IMR-90 (cell line): ENCODE data around the gene MCAM. TPM values are rescaled to one million over a fixed set of nuclear protein-coding genes. Genes with fewer than 3 reads are reported as not detected.

ENCODE experiments used
- ATAC-seq: fragments of 200-7000 bp; cut with Tn5 transposase; 2 replicates; pipeline ENCODE4 v1.9.1; 2020; ENCODE audit warnings: low read depth, mild to moderate bottlenecking, moderate library complexity
- BruUV-seq: library from RNA; stranded (reverse); fragments of 400-500 nt; replicated peaks from 2 replicates; lab custom pipeline; 2021; lab: Mats Ljungman, UMichigan
- CTCF ChIA-PET: fragments of 300-600 bp; formaldehyde crosslinking; extraction: SDS; loops from one replicate; lab custom pipeline; 2021; ENCODE audit warnings: antibody characterized with exemption; lab: Yijun Ruan, JAX
- POLR2A ChIA-PET: fragments of 300-600 bp; sonication (Branson Sonifier 250); formaldehyde crosslinking; loops from one replicate; lab custom pipeline; 2022; ENCODE audit warnings: antibody characterized with exemption; ENCODE audit not compliant: unreplicated experiment; lab: Charles Lee
- DNase-seq: peaks from one replicate; pipeline ENCODE4 v3.0.0; 2013
- H2AFZ ChIP-seq: replicated peaks from 2 replicates; pipeline ENCODE3; 2013; ENCODE audit warnings: low read length, mild to moderate bottlenecking; ENCODE audit not compliant: poor library complexity
- H2AK5ac ChIP-seq: 2 replicates; pipeline ENCODE4 v1.6.1; 2013; ENCODE audit warnings: low read depth, low read length, inconsistent platforms
- H2AK9ac ChIP-seq: replicated peaks from 2 replicates; pipeline ENCODE3; 2013; ENCODE audit warnings: mild to moderate bottlenecking, low read depth, low read length, moderate library complexity; ENCODE audit not compliant: poor library complexity
- H2BK120ac ChIP-seq: 2 replicates; pipeline ENCODE4 v1.6.1; 2013; ENCODE audit warnings: low read depth, low read length, inconsistent platforms
- H2BK15ac ChIP-seq: 3 replicates; pipeline ENCODE4 v1.6.1; 2013; ENCODE audit warnings: low read depth, low read length, inconsistent platforms
- H2BK20ac ChIP-seq: 2 replicates; pipeline ENCODE4 v1.6.1; 2013; ENCODE audit warnings: low read depth, mild to moderate bottlenecking, inconsistent platforms, low read length, moderate library complexity
- H2BK5ac ChIP-seq: 2 replicates; pipeline ENCODE4 v1.6.1; 2013; ENCODE audit warnings: mild to moderate bottlenecking, low read depth, low read length, inconsistent platforms; ENCODE audit not compliant: poor library complexity, severe bottlenecking
- H3K14ac ChIP-seq: replicated peaks from 2 replicates; pipeline ENCODE4 v1.6.1; 2013; ENCODE audit warnings: low read depth, low read length, inconsistent platforms
- H3K18ac ChIP-seq: 2 replicates; pipeline ENCODE4 v1.6.1; 2013; ENCODE audit warnings: low read depth, low read length, control low read depth
- H3K23ac ChIP-seq: 2 replicates; pipeline ENCODE4 v1.6.1; 2013; ENCODE audit warnings: low read depth, low read length, inconsistent platforms
- H3K27ac ChIP-seq: 2 replicates; pipeline ENCODE4 v1.5.1; 2013; ENCODE audit warnings: mild to moderate bottlenecking, control low read depth, low read length; ENCODE audit not compliant: insufficient read depth
- H3K27me3 ChIP-seq: 2 replicates; pipeline ENCODE4 v1.6.1; 2013; ENCODE audit warnings: low read length; ENCODE audit not compliant: control insufficient read depth, insufficient read depth
- H3K36me3 ChIP-seq: 2 replicates; pipeline ENCODE4 v1.6.1; 2013; ENCODE audit warnings: low read length, mixed read lengths; ENCODE audit not compliant: control insufficient read depth, insufficient read depth
- H3K4ac ChIP-seq: 2 replicates; pipeline ENCODE4 v1.6.1; 2013; ENCODE audit warnings: low read depth, low read length, inconsistent platforms
- H3K4me1 ChIP-seq: 2 replicates; pipeline ENCODE4 v1.6.1; 2013; ENCODE audit warnings: low read length, mixed read lengths; ENCODE audit not compliant: control insufficient read depth, insufficient read depth
- H3K4me2 ChIP-seq: 2 replicates; pipeline ENCODE4 v1.6.1; 2013; ENCODE audit warnings: low read depth, mild to moderate bottlenecking, control low read depth, low read length, moderate library complexity
- H3K4me3 ChIP-seq: 2 replicates; pipeline ENCODE4 v1.5.1; 2013; ENCODE audit warnings: low read depth, mild to moderate bottlenecking, control low read depth, low read length, moderate library complexity; ENCODE audit not compliant: insufficient read depth
- H3K56ac ChIP-seq: 2 replicates; pipeline ENCODE4 v1.6.1; 2013; ENCODE audit warnings: low read length, inconsistent platforms; ENCODE audit not compliant: insufficient read depth; ENCODE audit errors: extremely low read depth
- H3K79me1 ChIP-seq, 2 experiments: 2 replicates each; pipeline ENCODE4 v1.6.1; 2013; ENCODE audit warnings: low read length in 2 of 2, inconsistent platforms in 1 of 2, low read depth in 1 of 2
- H3K9ac ChIP-seq: 2 replicates; pipeline ENCODE4 v1.6.1; 2013; ENCODE audit warnings: low read depth, low read length, control low read depth
- H3K9me1 ChIP-seq: 2 replicates; pipeline ENCODE4 v1.6.1; 2013; ENCODE audit warnings: low read length, inconsistent platforms; ENCODE audit not compliant: insufficient read depth
- H3K9me3 ChIP-seq: 2 replicates; pipeline ENCODE4 v1.6.1; 2013; ENCODE audit warnings: low read length; ENCODE audit not compliant: control insufficient read depth, insufficient read depth
- H4K20me1 ChIP-seq: 2 replicates; pipeline ENCODE4 v1.6.1; 2013; ENCODE audit warnings: low read length, inconsistent platforms; ENCODE audit not compliant: insufficient read depth
- H4K5ac ChIP-seq: 2 replicates; pipeline ENCODE4 v1.6.1; 2013; ENCODE audit warnings: mild to moderate bottlenecking, low read depth, low read length, control low read depth
- H4K8ac ChIP-seq, 2 experiments: 2 replicates each; pipeline ENCODE4 v1.6.1; 2013; ENCODE audit warnings: low read depth in 2 of 2, low read length in 2 of 2, control low read depth in 1 of 2, inconsistent platforms in 1 of 2
- H4K91ac ChIP-seq: 2 replicates; pipeline ENCODE4 v1.6.1; 2013; ENCODE audit warnings: low read depth, low read length, inconsistent platforms; ENCODE audit not compliant: insufficient read depth
- BHLHE40 ChIP-seq: fragments of 150-350 bp; IDR thresholded peaks from 2 replicates; pipeline ENCODE4 v1.6.1; 2016; ENCODE audit warnings: mild to moderate bottlenecking, low read depth, low read length
- CEBPB ChIP-seq: IDR thresholded peaks from 2 replicates; pipeline ENCODE4 v1.6.1; 2012; ENCODE audit warnings: low read depth, low read length, improper control_type of control experiment
- CTCF ChIP-seq: conservative IDR thresholded peaks from 2 replicates; pipeline ENCODE4 v1.5.1; 2012; ENCODE audit warnings: mild to moderate bottlenecking, low read depth, low read length, improper control_type of control experiment
- ELK1 ChIP-seq: fragments of 150-350 bp; IDR thresholded peaks from 2 replicates; pipeline ENCODE4 v1.6.1; 2016; ENCODE audit warnings: low read depth, mild to moderate bottlenecking, low read length, moderate library complexity, borderline replicate concordance
- MAFK ChIP-seq: IDR thresholded peaks from 2 replicates; pipeline ENCODE4 v1.6.1; 2012; ENCODE audit warnings: low read depth, low read length, improper control_type of control experiment
- MAZ ChIP-seq: IDR thresholded peaks from 2 replicates; pipeline ENCODE4 v1.6.1; 2012; ENCODE audit warnings: low read depth, mild to moderate bottlenecking, low read length, improper control_type of control experiment, moderate library complexity, borderline replicate concordance
- NFE2L2 ChIP-seq: fragments of 150-350 bp; IDR thresholded peaks from 2 replicates; pipeline ENCODE4 v1.6.1; 2016; ENCODE audit warnings: low read depth, mild to moderate bottlenecking, low read length
- POLR2A ChIP-seq: IDR thresholded peaks from 2 replicates; pipeline ENCODE4 v1.6.1; 2012; ENCODE audit warnings: mild to moderate bottlenecking, low read depth, low read length
- RCOR1 ChIP-seq: IDR thresholded peaks from 2 replicates; pipeline ENCODE4 v1.6.1; 2012; ENCODE audit warnings: mild to moderate bottlenecking, low read length, improper control_type of control experiment; ENCODE audit not compliant: insufficient replicate concordance
- SMC3 ChIP-seq: fragments of 150-350 bp; IDR thresholded peaks from 2 replicates; pipeline ENCODE4 v1.6.1; 2016; ENCODE audit warnings: low read depth, mild to moderate bottlenecking, antibody characterized with exemption, low read length, moderate library complexity
- USF2 ChIP-seq: fragments of 150-350 bp; IDR thresholded peaks from 2 replicates; pipeline ENCODE4 v1.6.1; 2017; ENCODE audit warnings: mild to moderate bottlenecking, antibody characterized with exemption, low read length, low read depth
- WGBS, 2 experiments: methylation state at CpG; one replicate each; pipeline versions ENCODE4 v1.1.5 to v1.1.7; 2013; ENCODE audit warnings: missing lambda C conversion rate in 2 of 2; ENCODE audit not compliant: insufficient read length in 1 of 2; ENCODE audit errors: extremely low coverage in 2 of 2; 5-methylcytosine and 5-hydroxymethylcytosine counted together
- dilution Hi-C: fragments of 300-500 bp; cut with HindIII; formaldehyde crosslinking; loops from one replicate; pipeline ENCODE4 v1.14.3; 2018; ENCODE audit warnings: low sequenced_read_pairs; ENCODE audit not compliant: unreplicated experiment
- in situ Hi-C: fragments of 300-500 bp; cut with MboI; formaldehyde crosslinking; loops from 3 replicates; pipeline ENCODE4 v1.14.3; 2019; ENCODE audit warnings: low sequenced_read_pairs, inconsistent platforms, mixed read lengths
- intact Hi-C: fragments of 100-400 bp; cut with micrococcal nuclease; formaldehyde crosslinking; loops from 2 replicates; pipeline ENCODE4 v1.10.0; 2022
- polyA plus RNA-seq, 3 experiments: library from polyadenylated mRNA; depleted of rRNA; stranded (reverse); fragments of >200 nt; gene quantifications; 2 replicates each; pipeline ENCODE4 v1.2.3, GENCODE V29; 2012; ENCODE audit warnings: low replicate concordance in 1 of 3
- total RNA-seq: library from RNA; depleted of rRNA; stranded (reverse); fragments of >200 nt; gene quantifications from 2 replicates; pipeline ENCODE4 v1.2.3, GENCODE V29; 2012

The MCAM gene
- total and polyA plus RNA-seq, 2 of the 4 experiments (the other 2 are of a cell fraction): 95.1 to 131 TPM

- no peak overlapping the region for H3K4me3 ChIP-seq
- H2BK15ac ChIP-seq: no peak overlapping the region
- dilution Hi-C loops (no loop called here), intact Hi-C loops (no loop called here), in situ Hi-C loops (no loop called here)
- H2AK9ac ChIP-seq: no peak overlapping the region
- H3K27ac ChIP-seq: no peak overlapping the region
- no peak overlapping the region for H3K18ac ChIP-seq
- H4K20me1 ChIP-seq: peaks cover 9% of the 10 kb centered on the region
- DNase-seq: no peak
- H2BK20ac ChIP-seq: no peak overlapping the region
- no peak overlapping the region for H2BK120ac ChIP-seq
- no peaks in the 10 kb centered on the region for H3K9me3 ChIP-seq
- 97% methylated on average over 5 of the region's 11 CpGs; no CpG with 5 or more reads in 1 of the 2 experiments for WGBS, 2 experiments
- peaks cover 4 to 34% of the 10 kb centered on the region in 2 experiments; a peak in 3 of 4 replicates for H3K79me1 ChIP-seq
- POLR2A ChIA-PET: no interaction called here
- H2BK5ac ChIP-seq: no peak overlapping the region
- TF ChIP-seq CTCF (no peak), CEBPB (no peak), MAFK (no peak), NFE2L2 (no peak), RCOR1 (no peak), ELK1 (no peak), POLR2A (no peak), SMC3 (no peak), BHLHE40 (no peak), USF2 (no peak), MAZ (no peak)
- no peak overlapping the region for H2AK5ac ChIP-seq
- H3K14ac ChIP-seq: no peak overlapping the region
- H3K9ac ChIP-seq: no peak overlapping the region
- H4K5ac ChIP-seq: no peak overlapping the region
- ATAC-seq: no peak
- H3K4me2 ChIP-seq: no peak overlapping the region
- H3K56ac ChIP-seq: no peak overlapping the region
- no peaks in the 10 kb centered on the region for H3K27me3 ChIP-seq
- H4K8ac ChIP-seq: no peak overlapping the region
- CTCF ChIA-PET: interaction anchor here (0.6 to 1.5 kb wide), 2 partner anchors 26 to 29 kb away, joined by 3 to 7 read pairs; no protein-coding TSS in a partner anchor
- peaks cover 8% of the 10 kb centered on the region for H3K4me1 ChIP-seq
- peaks cover 59% of the 10 kb centered on the region for H3K36me3 ChIP-seq
- H3K4ac ChIP-seq: no peak overlapping the region
- peaks cover 11% of the 10 kb centered on the region; the same call in 1 of the 2 replicates for H3K9me1 ChIP-seq
- BruUV-seq: no TSS peak
- no peak overlapping the region for H2AFZ ChIP-seq
- H3K23ac ChIP-seq: no peak overlapping the region
- H4K91ac ChIP-seq: no peak overlapping the region
Measured at GRCh38 chr11:119309411-119309810, 7.5 kb downstream of the MCAM start.
